Iris pigment epithelial cell (primary cell): Measurements from ENCODE around the gene TRMO.

ENCODE experiments used
- DNase-seq: peaks from one replicate; pipeline ENCODE4 v3.0.0-alpha.2; 2011; ENCODE audit warnings: low read depth

TRMO gene

DNA sequence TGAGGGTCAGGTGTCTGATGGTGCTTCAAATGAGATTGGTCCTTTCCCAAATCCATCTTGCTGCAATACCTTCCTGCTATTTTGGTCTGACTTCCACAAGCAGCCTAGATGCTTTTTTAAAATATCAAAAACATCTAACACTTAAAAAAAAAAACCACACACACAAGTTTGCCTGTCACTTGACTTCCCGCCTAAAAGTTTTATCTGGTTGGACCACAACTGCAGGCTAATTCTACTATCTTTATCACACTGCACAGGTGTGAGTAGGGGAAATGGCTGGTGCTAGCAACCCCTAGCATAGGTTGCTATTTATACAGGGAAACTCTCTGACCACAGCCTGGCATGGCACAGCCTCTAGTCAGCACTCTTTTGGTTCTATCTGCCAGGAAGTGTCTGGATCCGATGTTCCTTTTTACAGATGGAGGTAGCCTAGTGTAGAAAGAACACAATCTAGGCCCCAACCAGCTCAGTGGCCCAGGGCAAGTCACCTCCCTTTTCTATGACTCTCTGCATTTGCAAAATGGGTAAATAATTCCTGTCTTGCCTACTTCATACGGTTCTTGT lies 15.9 kb upstream of the TRMO start, which contains the start of gene HEMGN:
Gene HEMGN (minus strand): TSS at position 92 of the 564 bp plus-strand sequence. CDS start 36 bp downstream, at position 56.
- no peak for DNase-seq

DNA sequence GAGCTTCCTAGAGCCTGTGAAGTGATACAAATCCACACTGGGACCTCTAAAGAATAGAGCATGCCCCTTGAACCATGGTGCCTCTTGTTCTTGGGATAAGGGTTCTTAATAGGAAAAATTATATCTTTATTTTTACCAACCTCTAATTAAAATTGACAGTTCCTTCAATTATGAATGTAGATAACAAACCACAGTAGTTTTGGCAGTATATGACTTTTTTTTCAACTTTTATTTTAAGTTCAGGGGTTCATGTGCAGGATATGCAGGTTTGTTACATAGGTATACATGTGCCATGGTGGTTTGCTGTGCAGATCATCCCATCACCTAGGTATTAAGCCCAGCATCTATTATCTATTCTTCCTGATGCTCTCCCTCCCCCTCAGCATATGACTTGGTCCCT lies 14.7 kb upstream of the TRMO start:
- DNase-seq, result no peak

DNA sequence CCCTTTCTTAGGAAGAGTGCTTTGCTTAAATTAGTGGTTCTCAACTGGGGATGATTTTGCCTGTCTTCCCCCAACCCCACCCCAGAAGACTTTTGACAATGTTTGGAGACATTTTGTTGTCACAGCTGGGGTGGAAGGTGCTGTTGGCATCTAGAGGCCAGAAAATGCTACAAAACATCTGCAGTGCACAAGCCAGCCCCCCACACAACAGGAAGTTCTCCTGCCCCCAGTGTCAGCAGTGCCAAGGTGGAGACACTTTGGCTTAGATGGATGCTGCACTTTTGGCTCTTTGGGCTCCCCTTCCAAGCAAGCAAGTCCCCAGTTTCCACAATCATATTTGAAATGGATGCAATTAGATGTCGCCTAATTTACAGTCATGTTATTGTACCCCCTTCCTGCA lies 13.0 kb upstream of the TRMO start:
- DNase-seq, result no peak

DNA sequence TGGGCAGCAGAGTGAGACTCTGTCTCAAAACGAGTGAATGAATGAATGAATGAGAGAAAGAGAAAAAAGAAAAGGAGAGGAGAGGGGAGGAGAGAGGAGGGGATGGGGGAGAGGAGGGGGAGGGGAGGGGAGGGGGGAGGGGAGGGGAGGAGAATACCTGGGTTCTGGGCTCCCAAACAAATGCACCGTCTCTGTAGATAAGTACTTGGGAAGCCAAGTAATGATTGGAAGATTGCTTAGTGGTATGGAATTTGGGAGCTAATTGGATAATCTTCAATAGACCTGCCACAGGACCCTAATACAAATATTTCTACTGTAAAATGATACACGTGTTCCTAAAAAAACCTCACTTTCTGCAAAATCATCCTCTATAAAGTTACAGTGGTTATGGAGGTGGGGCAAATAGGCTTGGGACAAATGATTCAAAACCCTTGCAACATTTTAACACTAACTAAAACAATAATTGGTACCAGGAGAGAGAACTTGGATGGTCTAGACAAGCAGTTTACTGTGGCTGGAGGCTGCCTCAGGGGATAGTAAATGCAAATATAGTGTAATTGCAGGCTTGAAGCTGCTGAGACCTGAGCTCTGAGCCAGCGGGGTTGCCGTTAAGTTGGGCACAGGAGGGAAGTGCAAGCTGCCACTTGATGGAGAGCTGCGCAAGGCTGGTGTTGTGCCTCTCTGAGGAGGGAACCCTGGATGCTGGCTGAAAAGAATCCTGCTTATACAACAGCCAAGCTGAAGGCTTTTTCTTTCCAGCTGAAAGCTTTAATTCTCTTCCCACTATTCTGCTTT lies 12.2 kb upstream of the TRMO start:
- DNase-seq, result no peak

DNA sequence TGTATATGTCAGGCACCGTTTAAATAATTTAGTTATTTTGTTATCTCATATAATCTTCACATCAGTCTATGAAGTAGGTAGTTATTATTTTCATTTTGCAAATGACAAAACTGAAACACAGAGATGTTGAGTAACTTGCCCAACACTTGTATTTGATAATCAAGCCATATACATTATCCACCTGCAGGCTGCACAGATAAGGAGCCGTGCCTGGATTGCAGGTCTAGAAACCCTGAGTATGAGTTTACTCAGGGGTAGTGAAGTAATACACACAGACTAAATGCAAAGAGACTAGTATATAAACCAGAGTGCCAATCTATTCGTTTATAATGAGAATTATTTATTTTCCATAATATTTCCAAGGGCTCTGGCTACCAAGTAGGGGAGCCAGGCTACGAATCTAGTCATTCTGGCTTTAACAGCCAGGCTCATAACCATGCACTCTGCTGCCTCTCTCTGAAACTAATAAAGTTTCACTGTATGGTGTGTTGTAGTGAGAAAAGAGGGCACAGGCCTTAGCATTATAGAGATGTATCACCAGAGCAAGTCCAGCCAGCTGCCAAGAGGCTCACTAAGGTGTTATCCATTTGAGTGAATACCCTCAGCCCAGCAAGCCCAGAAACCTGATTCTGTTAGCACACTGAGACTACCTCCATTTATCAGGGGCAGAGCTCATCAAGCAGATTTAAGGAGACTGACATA lies 11.1 kb upstream of the TRMO start:
- DNase-seq, result no peak

DNA sequence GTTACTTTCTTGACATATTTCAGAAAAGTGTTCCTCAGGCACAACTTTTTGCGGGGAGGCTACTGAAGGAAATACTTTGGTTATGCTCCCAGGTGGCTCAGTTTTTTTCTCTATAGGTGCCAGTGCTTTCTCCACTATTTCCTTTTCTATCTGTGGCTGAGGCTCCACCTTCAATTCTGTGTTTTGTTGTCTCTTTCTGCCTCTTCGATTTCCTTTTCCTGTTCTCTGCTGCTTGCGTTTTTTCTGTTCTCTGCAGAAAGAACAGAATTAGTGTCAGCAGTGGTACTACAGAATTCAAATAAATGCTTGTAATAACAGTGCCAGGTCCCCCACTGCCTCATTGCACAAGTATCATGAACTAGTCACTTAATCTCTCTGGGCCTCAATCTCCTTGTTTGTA lies 8.7 kb upstream of the TRMO start:
- DNase-seq, result no peak

DNA sequence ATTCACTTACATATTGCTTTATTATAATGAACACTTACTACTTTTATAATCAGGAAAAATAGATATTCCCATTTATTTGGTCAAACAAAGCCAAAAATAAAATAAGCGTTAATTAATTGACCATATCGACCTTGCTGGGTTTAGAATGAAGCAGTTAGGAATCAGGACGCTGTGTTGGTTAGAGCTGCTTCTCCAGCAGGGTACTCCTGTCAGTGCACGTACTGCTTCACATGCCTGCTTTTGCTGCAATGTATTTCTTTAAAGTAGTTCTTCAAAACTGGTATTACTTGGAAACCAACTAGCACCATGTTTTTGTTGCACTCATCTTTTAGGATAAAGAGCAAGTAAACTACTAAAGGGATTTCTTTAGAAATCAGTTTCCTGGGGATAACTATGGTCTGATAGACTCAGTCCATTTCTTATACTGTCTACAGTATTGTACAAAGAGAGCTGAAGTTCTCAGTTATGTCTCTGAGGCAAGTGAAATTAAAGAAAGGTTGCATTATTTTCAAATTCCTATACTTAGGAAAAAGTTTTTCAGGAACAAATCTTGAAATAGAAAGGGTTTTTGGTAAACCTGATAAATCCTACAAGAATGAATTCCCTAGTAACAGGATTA lies 6.8 kb upstream of the TRMO start:
- no peak for DNase-seq

DNA sequence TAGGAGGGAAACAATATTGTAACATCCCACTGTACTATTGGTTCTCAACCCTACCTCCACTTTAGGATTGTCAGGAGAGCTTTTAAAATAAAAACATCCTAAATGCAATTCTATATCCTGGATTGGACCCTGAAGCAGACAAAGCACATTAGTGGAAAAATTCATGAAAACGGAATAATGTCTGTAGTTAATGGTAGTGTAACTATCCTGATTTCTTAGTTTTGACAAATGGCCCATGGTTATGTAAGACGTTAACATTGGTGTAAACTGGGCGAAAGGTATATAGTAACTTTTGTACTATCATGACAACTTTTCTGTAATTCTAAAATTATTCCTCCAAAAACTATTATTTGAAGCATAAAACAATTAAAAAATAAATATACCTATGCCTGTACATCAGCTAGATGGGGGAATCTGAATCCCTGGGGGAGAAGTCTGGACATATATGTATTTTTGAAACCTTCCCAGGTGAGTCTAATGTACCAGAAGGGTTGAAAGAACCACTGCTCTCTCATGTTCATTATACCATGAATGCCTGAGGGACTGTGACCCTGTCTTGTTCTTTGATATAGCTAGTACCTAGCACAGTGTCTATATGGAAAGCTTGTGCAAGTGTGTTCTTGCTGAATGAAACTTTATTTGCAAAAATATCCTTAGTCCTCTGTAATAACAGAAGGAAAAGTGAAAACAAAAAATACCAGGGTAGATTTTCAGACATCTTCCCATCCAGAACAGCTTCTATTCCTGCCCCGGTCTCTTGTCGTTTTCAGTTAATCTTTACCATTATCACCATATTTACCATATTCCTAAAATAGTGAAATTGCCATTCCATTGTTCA lies 3.4 kb upstream of the TRMO start:
- DNase-seq, result no peak

DNA sequence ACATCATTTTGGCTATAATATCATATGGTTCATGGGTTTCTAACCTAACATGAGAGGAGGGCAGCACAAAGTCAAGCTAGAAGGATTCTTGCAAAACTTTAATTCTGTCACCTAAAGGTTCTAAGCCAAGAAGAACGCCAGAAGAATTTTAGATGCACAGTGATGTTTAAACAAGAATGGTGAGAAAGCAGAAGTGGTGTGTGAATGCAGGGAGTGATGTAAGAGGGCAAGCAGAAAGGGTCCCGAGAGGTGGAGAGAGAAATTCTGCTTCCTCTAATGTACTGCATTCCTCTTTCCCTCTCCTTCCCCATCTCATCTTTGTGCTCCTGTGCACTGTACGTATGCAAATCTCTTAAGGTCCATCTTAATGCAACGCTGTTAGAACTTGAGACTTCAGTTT lies 2.1 kb upstream of the TRMO start:
- no peak for DNase-seq

DNA sequence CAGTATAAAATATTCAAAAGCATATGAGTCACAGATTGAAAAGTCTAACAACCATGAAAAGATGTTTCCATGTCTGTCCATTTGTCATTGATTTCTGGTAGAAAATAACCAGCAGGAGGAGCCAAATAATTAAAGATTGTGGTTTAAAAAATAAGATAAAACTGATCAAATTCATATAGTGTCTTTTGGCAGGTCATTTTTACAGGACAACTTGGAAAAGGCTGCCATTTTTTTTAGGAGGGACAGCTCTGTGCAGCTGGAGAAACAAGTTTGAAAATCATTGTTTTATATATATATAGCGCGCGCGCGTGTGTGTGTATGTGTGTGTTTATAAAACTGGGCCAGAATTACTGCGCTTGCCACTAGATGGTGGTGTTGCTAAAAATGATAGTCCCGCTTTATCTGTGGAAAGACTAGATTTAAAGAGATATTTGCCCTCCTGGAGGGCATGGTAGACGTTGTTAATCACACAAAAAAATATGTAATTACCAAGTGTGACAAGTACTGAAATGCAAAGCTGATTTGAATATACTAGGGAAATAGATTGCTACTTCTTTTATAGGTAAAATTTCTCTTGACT lies 1.3 kb upstream of the TRMO start:
- DNase-seq, result peak; percentile 78

DNA sequence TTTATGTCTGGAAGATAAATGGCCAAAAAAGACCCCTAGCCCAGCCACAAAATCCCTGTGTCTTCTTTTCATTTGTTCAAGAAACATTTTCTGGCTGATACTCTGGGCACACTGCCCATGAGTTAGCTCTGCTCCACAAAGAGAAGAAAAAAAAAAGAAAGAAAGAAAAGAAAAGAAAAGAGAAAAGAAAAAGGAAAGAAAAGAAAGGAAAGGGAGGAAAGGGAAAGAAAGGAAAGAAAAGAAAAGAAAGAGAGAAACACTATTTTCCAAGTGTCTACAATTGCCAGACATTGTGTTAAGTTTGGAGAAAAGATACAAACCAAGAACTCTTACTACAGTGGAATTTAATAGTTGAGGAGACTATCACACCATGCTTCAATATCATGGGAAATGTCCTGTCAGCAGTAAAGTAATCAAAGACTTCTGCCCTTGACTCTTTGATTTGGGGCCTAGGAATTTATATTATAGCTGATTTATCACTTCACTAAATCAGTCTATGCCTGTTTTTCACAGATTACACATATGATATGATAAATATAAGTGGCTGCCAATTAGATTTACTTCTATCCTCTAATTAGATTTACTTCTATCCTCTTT lies 3.0 kb downstream of the TRMO start:
- no peak for DNase-seq

DNA sequence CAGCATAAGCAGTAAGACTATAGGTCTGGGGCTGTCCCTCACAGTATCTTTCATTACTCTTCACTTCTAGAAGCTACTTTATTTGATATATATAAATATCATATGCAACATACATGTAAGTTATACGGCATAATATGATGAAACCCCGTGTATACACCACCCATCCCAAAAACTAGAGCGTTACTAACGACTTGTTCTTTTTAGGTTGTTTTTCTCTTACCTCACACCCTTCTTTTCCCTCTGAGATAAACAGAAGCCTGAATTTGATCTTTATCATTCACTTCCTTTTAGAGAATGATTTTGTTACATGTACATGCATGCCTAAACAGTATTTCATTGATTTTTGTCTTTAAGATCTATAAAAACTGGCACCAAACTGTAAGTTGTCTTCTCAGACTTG lies 3.7 kb downstream of the TRMO start:
- DNase-seq, result no peak

DNA sequence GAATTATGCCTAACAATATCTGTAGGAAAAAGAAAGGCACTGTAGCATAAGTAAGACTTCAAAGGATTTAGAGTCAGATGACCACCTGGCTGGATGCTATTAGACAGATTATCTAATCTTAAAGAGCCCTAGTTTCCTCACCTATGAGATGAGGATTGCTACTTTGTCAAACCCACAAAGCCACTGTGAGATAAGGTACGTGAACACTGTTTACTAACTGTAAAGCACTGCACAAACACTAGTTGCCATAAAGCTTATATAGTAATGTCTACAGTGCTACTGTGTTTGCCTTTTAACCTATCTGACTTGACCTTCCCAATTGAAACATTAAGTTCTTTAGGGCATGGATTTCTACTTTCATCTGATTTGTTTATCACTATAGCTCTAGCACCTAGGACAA lies 10.3 kb downstream of the TRMO start:
- DNase-seq, result no peak

DNA sequence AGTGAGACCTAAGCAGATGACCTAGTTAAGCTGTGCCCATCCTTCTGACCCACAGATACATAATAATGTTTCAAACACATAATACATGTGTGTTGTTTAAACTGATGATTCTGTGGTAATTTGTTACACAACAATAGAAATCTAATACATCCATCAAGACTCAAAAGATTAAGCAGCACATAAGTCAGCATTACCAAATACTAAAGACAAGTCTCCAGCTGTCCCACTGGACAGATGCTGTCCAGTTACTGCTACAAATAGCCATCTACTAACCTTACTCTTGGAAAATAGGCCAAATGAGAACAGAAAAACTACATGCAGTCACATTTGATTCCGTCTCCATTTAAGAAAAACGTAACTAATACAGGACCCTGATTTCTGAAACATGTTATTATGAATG lies 10.8 kb downstream of the TRMO start:
- no peak for DNase-seq

DNA sequence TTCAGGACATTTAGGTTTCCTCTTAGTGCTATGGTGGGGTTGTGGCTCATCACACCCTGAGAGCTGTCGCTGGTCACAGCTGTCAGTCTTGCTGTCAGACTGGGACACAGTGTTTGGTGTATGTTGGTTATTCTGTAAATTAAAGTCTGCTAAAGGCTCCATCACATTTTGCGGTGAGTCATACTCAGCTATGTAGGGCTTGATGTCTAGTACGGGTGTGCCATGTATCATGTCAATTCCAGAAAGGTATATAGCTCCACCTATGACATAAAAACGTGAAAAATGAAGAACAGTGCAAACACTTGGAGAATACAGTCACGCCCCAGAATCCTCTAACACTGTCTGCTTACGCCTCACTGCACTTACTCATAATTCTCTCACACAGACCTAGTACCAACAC lies 11.9 kb downstream of the TRMO start:
- no peak for DNase-seq

DNA sequence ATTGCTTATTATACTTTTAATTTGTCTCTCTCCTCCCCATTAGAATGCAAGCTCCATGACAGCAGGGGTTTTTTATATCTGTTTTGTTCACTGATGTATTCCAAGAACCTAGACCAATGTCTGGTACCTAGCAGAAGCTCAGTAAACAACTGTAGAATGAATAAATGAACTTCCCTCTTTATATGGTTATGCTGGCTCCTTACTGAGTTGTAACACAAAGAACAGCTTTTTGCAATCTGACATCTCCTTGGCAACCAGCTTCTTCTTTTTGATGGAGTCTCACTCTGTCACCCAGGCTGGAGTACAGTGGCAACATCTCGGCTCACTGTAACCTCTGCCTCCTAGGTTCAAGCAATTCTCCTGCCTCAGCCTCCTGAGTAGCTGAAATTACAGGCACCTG lies 13.6 kb downstream of the TRMO start:
- no peak for DNase-seq

DNA sequence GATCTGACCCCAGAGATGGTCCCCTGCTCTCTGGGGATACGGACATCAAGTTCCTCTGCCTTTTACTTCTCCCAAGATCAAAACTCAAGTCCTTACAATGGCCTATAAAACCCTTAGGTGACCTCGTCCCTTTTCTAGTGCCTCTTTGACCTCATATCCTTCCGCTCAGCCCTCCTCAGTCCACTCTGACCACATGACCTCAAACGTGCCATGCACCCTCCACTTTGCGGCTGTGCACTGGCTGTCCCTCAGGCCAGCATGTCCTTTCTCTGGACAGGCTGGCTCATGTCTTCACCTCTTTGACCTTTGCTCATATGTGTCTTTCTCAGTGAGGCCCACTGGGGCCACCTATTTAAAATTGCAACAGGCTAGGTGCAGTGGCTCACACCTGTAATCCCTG lies 14.7 kb downstream of the TRMO start:
- no peak for DNase-seq

DNA sequence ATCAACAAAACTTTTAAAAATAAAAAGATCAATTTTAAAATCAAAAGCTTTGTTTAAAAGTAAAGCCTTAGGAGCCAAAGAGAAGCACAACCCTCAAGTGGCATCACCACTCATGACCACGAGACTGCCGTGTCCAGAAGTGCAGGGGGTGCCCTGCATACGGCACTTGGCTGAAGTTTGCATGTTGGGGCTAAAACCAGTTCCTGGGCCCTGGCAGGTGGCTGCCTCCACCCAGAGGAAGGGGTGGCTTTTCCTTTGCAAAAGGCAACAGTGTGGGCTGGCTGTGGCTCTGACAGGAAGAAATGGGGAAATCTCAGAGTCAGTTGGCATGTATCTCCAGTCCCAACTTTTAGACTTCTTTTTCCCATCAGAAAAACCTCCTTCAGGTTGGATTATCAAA lies 15.3 kb downstream of the TRMO start:
- no peak for DNase-seq

DNA sequence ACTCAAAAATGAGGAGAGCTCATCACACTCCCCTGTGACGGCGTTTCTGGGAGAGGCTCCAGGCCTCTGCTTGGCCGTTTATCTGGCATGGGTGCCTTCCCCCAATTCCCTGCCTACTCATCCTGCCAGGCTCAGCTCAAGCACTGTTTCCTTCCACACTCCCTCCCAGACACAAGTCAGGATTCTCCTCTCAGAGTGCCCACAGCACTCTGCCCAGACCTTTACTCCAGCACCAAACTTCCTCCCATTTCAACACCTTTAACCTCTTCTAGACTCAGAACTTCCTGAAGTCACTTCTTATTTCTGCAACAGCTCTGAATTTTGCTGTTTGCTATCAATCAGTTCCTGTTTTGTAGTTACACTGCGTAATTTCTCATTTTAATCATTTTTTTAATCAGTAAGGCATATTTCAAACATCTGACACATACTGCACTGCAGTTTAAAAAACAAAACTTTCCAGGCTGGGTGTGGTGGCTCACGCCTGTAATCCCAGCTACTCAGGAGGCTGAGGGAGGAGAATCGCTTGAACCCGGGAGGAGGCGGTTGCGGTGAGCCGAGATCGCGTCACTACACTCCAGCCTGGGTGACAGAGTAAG lies 16.0 kb downstream of the TRMO start:
- no peak for DNase-seq

DNA sequence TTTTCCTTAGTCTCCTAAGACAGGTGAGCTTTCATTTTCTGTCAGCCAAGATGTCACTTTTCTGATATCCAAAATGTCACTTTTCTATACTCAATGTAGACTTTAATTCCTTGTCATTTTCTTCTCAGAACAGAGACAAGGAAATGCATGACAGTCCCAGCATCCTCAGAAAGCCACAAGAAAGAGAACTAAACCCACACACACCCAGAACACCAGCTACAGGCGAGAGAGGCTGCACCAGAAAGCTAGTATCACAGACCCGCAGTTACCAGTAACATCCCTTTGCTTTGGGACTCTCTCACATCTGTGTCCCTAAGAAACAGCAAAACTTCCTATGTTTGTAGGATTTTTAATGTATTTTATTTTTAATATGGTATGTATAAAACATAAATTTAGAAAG lies 17.1 kb downstream of the TRMO start:
- DNase-seq, result no peak

DNA sequence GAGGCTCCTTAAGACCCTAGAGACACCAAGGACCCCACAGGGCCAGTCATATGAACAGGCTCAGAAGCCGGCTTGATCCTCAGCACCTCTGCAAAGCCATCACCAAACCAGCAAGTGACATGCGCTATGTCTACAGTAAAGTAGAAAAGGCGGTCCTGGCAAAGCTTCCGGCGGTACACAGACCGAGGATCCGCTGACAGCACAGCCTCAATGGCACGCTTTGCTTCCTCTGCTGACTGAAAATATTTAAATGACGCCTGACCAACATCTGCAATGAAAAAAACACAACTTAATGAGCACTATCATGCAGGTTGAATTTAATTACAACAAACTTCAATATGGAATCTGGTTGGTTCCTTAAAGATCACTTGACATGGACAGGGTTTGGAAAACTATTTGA lies 17.6 kb downstream of the TRMO start:
- no peak for DNase-seq
